SIG-M5 treated with dmso at 0.1 percent for 504 hours (cell line): Measurements from ENCODE around the gene L3MBTL4.
"Not testable (repeated sequence)": the region's sequence is repeated elsewhere in the genome, so short reads cannot be mapped to it uniquely, and the experiment has no call there.

Experiments used
- DNase-seq: peaks from one replicate; lab custom pipeline; 2025; ENCODE audit not compliant: unreplicated experiment; lab: John Stamatoyannopoulos, UW

The L3MBTL4 gene

DNA sequence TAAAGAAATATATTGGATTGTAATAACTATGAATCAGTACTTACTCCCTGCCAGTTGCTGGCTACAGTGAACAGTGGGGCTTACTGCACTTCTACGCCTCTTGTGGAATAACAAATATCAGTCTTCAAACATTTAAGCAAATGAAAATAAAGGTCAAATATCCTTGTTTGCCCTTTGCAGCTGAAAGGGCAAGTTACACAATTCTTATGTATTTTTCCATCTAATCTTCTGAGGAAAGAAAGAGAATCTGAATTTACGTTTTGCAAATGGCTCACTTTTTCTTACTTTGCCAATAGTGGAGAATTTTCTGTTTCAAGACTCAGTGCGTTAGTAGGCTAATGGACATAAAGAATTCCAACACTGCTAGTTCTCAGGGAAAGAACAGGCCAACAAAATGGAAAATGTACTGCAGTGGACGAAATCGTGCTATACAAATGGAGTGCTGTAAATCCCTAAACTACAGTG is 362.2 kb downstream of the L3MBTL4 start:
- no peak for DNase-seq

GRCh38 chr18:6047596-6047995 is 367.1 kb downstream of the L3MBTL4 start:
- not testable (repeated sequence) for DNase-seq

GRCh38 chr18:6044773-6045172 is 369.9 kb downstream of the L3MBTL4 start:
- DNase-seq, result no peak

DNA sequence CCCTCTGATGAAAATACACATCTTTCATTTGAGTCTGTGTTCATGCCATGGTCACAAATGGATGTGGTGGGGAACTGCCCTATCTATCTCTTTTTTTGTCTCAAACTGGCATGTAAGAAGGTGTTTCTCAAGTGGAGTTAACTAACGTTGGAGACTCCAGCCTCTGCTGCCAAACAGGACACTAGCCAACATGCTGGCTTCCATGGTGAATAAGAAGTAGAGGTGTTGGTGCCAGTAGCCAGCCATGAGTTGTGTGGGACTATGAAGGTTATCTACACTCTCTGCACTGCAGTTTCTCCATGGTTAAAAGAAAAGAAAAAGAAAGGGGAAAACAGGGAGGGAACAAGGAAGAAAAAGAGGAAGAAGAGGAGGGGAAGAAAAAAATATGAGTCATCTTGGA is 370.4 kb downstream of the L3MBTL4 start:
- no peak for DNase-seq

DNA sequence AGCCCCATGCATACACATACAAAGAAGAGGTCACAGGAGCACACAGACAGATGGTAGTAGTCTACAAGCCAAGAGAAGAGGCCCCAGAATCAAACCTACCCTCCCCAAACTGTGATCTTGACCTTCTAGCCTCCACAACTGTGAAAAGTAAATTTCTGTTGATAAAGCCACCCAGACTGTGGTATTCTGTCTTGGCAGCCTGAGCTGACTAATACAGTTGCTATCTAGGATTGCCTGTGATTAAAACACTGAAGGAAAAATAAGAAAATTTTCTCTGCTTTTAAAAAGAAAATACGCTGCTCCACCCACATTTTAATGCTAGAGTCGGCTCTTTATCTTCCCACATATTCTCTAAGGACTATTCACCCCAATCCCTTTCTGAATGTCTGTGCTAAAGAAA is 375.7 kb downstream of the L3MBTL4 start:
- DNase-seq, result no peak

GRCh38 chr18:6031442-6031841 is 383.3 kb downstream of the L3MBTL4 start:
- no peak for DNase-seq

- DNase-seq, result no peak
Observed at GRCh38 chr18:6031002-6031401, 383.7 kb downstream of the L3MBTL4 start.

- DNase-seq, result no peak
Observed at GRCh38 chr18:6024745-6025248, 389.9 kb downstream of the L3MBTL4 start.

- DNase-seq, result no peak
Observed at GRCh38 chr18:6023551-6023950, 391.2 kb downstream of the L3MBTL4 start.

GRCh38 chr18:6022845-6023244 is 391.9 kb downstream of the L3MBTL4 start:
- no peak for DNase-seq

DNA sequence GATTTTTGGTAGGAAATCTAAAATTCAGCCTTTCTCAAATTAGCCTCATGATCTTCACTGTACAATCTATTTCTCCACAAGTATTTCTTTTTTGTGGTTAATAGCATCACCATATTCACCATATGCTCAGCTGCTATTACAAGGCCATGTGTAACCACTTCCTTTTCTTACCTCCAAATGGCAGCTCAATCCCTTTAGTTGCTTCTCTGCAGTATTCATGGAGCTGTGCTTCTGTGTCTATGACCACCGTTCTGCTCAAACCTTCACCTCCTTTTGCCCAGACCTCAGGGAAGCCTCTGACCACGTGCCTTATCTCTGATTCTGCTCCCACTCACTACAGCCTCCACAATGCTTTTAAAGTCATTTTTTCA is 392.7 kb downstream of the L3MBTL4 start:
- no peak for DNase-seq

- DNase-seq, result no peak
Observed at GRCh38 chr18:6021306-6022073, 393.2 kb downstream of the L3MBTL4 start.

GRCh38 chr18:6018671-6019070 is 396.0 kb downstream of the L3MBTL4 start:
- no peak for DNase-seq

DNA sequence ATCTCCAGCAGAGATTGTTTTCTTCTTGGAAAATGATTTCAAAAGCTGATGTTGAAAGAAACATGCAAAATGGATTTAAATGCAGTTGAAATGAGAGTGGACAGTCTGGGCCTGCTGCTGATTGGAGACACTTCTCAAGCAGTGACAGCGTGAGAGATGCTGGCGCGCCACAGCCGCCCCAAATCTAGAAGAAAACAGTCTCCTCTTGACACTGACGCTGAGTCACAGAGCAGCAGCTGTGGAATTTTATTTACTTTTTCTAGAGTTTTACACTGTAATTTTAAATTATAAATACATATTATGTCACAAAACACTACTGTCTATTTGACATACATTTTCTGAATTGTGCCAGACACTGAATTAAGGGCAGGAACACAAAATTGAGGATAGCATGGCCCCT is 397.5 kb downstream of the L3MBTL4 start:
- DNase-seq, result no peak

- DNase-seq, result no peak
Observed at GRCh38 chr18:6015364-6015763, 399.3 kb downstream of the L3MBTL4 start.

GRCh38 chr18:6013171-6013810 is 401.4 kb downstream of the L3MBTL4 start:
- DNase-seq, result no peak

GRCh38 chr18:6010921-6011320 is 403.8 kb downstream of the L3MBTL4 start:
- DNase-seq, result no peak

GRCh38 chr18:6010284-6010683 is 404.4 kb downstream of the L3MBTL4 start:
- no peak for DNase-seq

GRCh38 chr18:6009756-6010155 is 405.0 kb downstream of the L3MBTL4 start:
- DNase-seq, result no peak

GRCh38 chr18:6004683-6005082 is 410.0 kb downstream of the L3MBTL4 start:
- DNase-seq, result no peak

GRCh38 chr18:6004119-6004518 is 410.6 kb downstream of the L3MBTL4 start:
- no peak for DNase-seq

DNA sequence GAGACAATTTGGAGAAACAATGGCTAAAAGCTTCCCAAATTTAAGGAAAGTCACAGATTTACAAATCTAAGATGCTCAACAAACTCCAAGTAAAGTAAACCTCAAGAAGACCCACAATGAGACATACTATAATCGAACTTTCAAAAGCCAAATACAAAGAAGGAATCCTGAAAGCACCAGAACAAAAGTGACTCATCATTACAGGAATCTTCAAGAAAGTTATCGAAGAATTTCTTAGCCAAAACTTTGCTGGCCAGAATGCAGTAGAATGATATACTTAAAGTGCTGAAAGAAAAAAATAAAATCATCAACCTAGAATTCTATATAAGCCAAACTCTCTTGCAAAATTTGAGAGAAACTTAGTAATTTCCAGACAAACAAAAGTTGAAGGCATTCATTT is 412.8 kb downstream of the L3MBTL4 start:
- DNase-seq, result no peak
